ENCODE results near the gene MAP6.

MAP6 gene

DNA sequence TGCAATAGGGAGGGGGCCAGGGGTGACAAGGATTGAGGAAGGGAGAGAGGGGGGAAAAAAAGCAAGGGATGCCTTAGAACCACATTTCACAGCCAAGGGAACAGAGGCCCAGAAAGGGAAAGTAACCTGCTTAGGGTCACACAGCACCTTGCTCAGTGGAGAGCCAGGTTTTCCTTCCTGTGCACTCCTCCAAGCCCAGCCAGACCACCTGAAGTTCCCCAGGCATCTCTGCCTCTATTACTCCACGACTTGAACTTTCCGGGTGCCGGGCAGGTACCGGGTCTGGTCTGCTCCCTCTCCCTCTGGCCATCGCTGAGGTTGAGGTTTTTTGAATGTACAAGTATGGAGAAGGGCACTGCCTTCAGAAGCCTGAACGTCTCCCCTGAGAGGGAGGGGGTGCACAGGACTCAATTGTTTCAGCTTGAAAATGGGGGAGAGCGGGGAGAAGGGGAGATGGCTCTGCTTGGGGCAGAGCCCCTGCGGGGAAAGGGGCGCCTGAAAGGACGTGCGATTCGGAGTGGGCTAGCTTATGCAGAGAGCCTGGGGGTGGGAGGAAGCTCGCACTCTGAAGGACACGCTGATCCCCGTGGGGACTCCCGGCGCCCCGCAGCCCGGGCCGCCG, 107.3 kb downstream of the MAP6 start:
- no peak for DNase-seq (ENCODE audit: low read depth)
- H3K4me3 ChIP-seq (ENCODE audit: low read depth, low read length) = peak overlapping the region; percentile 99

DNA sequence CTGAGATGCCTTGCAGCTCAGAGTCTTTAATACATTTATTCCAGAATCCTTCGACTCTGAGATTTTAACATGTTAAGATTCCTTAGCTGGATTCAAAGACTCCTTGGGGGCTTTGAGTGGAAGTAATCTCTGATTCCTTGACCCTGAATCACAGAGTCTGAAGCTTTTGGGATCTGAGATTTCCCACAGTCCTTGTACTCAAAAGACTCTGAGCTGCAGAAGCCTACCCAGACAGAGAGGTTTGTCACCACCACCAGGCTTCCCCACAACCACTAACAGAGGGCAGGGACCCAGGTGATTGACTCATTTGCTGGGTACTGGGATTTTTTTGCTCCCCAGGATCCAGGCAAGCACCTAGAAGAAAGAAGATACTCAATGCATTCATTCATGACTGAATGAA, 108.2 kb downstream of the MAP6 start:
- no peak for DNase-seq (ENCODE audit: low read depth)
- no peak overlapping the region for H3K4me3 ChIP-seq (ENCODE audit: low read depth, low read length)

DNA sequence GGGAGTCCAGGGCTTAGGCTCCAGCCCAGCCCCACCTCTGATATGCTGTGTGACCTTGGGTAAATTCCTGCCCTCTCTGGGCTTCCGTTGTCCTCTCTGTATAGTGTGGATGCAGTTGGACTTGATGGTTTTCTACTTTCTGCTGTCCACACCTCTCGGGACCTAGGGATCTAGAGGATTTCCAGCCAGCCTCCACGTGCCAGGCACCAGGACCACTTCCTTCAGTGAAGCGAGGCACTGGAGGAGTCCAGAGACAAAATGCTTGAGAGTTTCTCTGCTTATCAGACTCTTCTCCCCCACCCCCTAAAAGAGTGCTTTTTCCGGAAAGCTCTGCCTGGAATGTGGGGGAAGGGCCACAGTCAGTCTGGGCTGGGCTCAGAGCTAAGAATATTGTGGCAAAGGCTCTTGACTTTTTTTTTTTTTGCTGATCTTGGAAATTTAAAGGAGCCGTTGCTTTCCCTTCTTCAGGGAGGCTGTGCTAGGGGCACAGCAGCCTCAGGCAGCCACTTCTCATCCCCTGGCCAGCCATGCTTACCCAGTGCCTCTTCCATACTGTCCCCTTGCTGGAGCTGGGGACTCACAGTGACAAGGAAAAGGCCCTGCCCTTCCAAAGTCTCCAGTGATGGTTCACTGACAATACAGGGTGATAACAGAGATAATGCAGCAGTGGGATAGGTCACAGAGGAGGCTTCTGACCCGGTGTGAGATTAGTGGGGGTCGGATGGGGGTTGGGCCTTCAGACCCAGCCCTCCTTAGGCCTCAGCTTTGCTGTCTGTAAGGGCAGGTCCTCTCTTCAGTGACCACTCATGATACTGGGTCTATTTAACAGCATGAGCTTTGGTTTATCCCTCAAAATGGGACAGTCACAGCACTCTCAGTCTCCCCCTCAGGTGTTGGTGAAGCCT, 109.6 kb downstream of the MAP6 start:
- peak overlapping the region; percentile 8 for H3K4me3 ChIP-seq (ENCODE audit: low read depth, low read length)
- DNase-seq (ENCODE audit: low read depth) = peak; percentile 35

DNA sequence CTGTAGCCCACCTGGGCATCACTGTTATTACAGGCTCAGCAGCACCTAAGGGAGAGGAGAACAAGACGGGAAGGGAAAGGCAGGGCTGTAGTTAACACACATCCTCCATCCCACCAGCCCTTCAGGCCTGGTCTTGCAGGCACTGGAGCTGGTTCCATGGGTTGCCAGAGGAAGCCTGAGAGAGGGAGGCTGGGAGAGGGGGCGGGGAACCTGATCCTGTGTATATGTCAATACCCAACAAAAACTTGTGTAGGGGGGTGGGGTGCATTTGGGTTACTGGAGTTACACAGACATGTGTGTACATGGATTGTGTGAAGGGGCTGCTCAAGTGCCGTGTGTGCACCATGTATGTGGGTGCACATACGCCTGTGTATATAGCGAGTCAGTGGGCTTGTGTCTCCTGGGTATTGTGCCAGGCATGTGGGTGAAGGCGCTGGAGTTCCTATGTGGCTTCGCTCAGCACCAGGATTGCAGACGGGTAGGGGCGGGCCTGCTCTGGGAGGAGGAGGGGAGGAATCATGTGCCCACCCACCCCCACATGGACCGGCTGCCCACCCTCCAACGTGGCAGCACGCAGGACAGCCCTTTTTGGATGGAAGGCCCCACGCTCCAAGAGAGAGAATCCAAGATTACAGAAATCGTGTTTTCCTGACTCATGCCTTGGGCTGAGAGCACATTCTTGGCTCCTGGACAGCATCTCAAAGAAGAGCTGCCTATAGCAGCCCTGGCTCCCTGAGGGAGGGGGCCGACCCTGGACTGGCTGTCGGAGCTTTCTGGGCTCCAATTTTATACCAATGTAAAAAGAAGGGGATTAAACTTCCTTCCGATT, 111.0 kb downstream of the MAP6 start:
- peak overlapping the region; percentile 20 for H3K4me3 ChIP-seq (ENCODE audit: low read depth, low read length)
- DNase-seq (ENCODE audit: low read depth) = peak; percentile 89

DNA sequence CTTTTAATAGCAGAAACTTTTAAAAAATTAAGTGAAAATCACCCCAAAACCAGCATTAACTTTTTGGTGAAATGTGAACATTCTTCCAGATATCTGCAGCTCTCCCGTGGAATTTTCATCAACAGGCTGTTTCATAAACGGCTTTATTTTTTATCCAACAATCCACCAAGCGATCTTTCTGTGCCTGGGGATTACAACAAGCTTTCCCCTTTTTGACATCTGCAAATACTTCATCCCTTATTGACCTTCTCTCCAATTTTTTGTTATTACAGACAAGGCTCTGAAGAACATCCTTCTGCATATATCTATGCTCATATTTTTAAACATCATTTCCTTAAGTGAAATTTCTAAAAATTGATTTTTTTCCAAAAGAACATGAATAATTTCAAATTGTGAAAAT, 112.6 kb downstream of the MAP6 start:
- no peak for DNase-seq (ENCODE audit: low read depth)
- no peak overlapping the region for H3K4me3 ChIP-seq (ENCODE audit: low read depth, low read length)

DNA sequence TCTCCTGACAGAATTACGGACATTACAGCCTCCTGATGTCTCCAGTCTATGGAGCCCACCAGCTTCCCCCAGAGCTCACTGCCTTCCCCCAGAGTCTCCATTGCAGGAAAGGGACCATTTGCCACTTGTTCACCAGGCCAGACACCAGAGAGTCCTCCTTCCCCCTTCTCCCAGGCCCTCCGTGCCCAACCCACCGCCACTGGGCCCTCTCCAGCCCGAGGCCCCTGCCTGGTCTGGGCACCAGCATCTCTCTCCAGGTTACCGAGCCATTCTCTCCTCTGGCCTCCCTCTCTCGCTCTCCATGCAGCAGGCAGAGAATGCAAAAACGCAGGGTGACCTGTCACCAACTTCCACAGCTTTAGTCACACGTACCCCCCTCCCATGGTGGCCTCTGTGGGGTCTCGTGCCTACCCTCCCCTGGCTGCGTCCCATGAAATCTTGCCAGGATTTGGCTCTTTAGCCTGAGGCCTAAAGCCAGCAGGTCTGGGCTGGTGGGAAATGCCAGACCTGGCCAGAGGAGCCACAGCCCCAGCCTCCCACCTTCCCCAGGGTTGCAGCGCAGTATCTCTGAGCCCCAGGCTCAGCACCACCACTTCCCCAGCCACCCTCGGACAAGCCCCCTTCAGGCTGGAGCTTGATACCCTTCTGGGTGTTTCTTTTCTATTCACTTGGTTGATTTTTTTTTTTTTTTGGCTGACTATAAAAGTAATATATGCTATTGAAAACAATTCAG, 113.6 kb downstream of the MAP6 start:
- peak overlapping the region; percentile 28 for H3K4me3 ChIP-seq (ENCODE audit: low read depth, low read length)
- DNase-seq (ENCODE audit: low read depth) = no peak

DNA sequence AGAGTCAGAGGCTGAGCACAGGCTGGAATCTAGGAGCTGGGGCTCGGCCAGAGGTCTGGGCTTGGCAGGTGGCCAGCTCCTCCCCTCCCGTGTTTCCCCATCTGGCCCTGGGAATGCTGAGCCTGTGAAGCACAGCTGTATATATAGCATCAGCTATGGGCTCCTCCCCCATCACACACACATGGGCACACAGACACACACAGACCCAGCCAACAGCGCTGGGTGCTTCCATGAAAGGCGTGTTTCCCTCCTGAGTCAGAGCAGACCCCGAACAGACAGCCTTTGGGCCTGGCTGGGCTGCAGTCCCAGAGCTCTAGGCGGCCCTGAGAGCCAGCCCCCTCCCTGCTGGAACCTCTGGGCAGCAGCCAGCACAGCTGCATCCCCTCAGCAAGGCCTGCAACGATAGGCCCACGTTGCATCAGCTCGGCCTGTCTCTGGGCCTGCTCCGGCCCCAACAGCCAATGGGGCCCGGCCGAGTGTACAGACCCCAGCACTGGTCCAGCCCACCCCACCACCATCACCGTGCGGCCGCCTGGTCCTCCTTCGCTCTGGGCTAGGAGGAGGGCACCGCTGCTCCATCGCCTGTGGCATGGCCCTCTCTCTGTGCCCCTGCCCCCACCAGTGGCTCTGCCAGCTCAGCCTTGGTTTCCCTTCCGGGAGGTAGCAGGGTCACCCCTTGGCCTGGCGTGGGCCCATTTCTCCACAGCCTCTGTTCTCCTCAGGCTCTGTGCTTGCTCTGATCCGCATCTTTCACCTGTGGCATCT, 114.4 kb downstream of the MAP6 start:
- DNase-seq (ENCODE audit: low read depth) = peak; percentile 100
- peak overlapping the region; percentile 28 for H3K4me3 ChIP-seq (ENCODE audit: low read depth, low read length)

DNA sequence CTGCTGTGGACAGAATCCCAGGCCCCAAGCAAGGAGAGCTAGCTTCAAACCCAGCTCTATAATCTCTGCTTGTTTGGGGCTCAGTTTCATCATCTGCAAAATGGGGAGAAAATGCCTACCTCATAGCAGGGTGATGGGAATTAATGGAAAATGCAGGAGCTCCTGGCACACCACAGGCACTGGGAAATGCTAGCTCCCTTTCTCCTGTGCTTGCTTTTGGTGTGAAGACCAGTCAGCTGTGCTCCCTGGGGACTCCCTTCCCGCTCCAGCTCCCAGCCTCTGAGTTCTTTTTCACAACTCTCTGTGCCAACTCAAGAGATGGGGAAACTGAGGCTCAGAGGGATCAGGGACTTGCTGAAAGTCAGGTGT, 115.0 kb downstream of the MAP6 start:
- no peak overlapping the region for H3K4me3 ChIP-seq (ENCODE audit: low read depth, low read length)
- DNase-seq (ENCODE audit: low read depth) = no peak

DNA sequence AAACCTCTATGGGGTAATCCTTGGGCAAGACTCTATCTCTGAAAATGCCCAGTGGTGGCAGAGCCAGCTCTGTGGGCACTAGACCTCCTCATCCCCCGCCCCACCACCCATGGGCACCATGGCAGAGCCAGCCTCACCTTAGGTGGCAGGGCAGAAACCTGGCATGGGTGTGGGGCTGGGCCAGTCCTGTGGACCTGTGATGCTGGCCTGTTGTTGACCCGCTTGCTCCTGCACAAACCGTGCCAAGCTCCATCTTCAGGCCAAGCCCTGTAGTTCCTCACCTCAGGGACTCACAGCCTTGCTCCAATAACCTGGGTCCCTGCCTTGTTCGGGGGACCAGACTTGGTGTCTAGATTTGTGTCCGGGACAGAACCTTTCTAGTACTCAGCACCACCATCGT, 115.7 kb downstream of the MAP6 start:
- no peak for DNase-seq (ENCODE audit: low read depth)
- no peak overlapping the region for H3K4me3 ChIP-seq (ENCODE audit: low read depth, low read length)

DNA sequence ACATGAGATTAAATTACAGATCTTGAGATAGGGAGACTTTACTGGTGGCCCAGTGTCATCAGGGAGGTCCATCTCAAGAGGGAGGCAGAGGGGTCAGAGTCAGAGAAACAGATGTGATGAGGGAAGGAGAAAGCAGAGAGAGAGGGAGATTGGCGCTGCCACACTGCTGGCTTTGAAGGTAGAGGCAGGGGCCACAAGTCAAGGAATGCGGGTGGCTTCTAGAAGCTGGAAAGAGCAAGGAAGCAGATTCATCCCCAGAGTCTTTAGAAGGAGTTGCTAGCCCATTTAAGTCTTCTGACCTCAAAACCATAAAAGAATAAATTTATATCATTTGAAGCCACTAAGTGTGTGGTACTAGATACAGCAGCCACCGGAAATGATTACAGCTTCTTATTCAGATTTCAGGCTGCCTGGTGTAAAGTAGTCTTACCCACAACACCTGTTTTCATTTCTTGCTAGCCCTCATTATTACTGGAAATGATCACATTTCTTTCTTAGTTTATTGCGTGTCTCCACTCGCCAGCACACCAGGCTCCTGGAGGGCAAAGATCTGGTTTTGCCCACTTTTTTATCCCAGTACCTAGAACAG, 119.4 kb downstream of the MAP6 start:
- no peak for DNase-seq (ENCODE audit: low read depth)
- H3K4me3 ChIP-seq (ENCODE audit: low read depth, low read length) = no peak overlapping the region

DNA sequence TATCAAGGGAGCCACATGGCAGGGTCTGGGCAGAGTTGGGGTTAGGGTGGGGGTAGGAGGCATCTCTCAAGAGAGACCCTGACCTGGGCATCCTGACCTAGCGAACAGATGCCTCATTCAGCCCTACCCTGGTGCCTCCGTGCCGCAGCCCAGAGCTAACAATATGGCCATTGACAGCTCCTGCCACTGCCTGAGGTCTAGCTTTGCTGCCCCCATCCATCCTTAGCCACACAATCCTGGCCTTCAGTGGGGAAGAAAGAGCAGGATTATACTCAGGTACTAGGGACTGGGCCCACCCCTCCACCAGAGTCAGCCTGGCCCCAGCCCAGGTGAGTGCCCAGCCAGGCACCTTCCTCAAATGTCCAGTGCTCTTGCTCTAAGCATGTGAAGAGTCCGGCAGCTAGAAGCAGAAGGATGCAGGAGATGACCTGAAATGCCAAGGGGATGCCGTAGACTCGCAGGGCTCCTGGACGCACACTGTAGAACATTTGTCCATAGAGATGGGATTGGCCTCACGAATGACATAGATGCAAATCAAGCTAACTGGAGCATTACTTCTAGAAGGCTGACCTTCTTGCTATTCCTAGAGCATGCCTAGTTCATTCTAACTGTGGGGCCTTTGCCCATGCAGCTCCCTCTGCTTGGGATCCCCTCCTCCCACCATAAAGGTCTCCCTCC, 120.1 kb downstream of the MAP6 start:
- H3K4me3 ChIP-seq (ENCODE audit: low read depth, low read length) = no peak overlapping the region
- DNase-seq (ENCODE audit: low read depth) = no peak

DNA sequence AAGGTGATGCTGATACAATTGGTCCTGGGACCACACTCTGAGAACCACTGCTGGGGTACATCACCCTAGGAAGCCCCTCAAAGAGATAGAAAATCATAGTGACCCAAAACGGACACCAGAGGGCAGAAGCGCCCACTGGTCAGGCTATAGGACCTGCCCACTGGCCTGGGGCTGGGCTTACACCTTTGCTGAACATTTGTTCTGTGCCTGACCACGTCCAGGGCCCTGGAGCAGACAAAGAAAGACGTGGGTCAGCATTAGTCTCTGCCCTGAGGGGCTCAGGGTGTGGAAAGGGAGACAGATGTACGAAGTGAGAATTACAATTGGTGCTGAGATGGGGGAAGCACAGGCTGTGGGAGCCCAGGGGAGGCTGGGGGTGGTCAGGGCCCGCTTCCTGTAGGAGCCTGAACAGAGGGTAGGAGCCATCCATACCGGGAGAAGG, 121.2 kb downstream of the MAP6 start:
- H3K4me3 ChIP-seq (ENCODE audit: low read depth, low read length) = no peak overlapping the region
- DNase-seq (ENCODE audit: low read depth) = no peak

DNA sequence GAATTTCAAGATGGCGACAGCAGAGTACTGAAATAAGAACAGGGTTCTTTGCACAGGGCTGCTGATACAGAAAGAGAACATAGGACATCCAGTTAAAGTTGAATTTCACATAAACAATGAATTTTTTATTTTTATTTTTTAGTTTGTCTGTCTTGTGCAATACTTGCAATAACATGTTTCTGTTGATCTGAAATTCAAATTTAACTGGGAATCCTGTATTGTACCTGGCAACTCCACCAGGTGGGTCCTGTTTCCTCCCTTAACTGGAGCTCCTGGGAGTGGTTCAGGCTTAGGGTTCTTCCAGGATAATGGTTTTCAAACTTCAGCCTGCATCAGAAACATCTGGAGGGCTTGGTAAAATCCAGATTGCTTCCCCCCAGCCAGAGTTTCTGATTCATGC, 121.7 kb downstream of the MAP6 start:
- no peak overlapping the region for H3K4me3 ChIP-seq (ENCODE audit: low read depth, low read length)

DNA sequence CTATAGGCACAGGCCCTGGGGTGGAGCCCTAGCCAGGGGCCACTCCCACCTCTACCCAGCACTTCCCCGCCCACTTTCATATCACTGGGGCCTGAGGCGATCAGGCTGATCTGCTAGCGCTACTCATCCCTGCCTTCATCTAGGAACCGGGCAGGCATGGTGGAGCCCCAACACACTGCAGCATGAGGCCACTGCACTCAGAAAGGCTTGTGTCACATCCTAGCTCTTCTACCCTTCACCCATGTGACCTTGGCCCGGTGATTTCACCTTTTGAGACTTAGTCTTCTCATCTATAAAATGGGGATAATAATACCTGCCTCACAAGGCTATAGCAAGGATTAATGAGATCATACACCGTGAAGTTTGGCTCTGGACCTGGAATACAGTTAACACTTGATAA, 125.0 kb downstream of the MAP6 start:
- no peak for DNase-seq (ENCODE audit: low read depth)
- no peak overlapping the region for H3K4me3 ChIP-seq (ENCODE audit: low read depth, low read length)

More for the DNA sequence above, 121.7 kb downstream of the MAP6 start:
- no peak for DNase-seq (ENCODE audit: low read depth)

DNA sequence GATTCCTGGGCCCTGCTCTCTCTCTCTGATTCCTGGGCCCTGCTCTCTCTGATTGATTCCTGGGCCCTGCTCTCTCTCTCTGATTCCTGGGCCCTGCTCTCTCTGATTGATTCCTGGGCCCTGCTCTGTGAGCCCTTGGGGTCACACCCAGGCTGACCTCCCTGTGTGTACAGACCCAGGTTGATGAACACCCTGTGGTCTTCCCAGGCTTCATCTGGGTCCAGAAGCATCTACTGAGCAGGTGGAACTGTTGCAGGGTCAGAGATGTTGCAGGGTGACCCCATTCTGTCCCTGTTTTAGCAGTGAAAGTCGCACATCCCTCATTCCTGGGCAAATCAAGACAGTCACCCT, 126.8 kb downstream of the MAP6 start:
- DNase-seq (ENCODE audit: low read depth) = no peak
- H3K4me3 ChIP-seq (ENCODE audit: low read depth, low read length) = no peak overlapping the region

DNA sequence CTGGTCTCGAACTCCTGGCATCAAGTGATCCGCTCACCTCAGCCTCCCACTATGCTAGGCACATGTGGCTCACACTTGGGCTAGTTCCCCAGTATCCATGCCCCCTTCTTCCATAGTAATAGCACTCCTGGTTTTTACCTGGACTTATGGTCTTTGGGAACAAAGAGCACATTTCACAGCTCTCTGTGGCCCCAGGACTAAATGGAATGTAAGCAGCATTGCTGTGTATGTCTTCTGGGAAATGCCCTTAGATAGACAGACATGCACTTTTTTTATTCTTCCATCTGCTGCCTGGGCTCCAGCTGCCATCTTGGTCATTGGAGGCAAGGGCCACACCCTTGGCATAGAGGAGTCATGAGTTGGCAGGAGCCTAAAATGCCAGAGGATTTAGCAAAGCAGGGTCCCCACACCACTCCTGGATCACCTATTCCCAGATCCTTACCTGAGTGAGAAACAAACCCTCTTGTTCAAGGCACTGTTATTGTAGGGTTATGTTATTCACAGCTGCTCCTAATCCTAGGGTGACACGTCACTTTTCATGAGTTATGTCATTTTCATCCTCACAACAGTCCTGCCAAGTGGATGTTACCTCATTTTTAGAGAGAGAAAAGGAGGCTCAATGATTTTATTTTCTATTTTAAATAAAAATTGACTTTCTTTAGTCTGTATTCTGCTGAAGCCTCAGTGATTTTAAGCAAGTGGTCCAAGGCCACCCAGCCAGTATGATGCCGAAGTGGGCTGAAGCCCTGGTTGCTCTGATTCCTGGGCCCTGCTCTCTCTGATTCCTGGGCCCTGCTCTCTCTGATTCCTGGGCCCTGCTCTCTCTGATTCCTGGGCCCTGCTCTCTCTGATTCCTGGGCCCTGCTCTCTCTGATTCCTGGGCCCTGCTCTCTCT, 127.4 kb downstream of the MAP6 start:
- no peak for DNase-seq (ENCODE audit: low read depth)
- H3K4me3 ChIP-seq (ENCODE audit: low read depth, low read length) = no peak overlapping the region
